HG02870 (cell line): ENCODE data around the gene NEIL3.

Experiments
- ATAC-seq: cut with Tn5 transposase; IDR thresholded peaks from one replicate; pipeline ENCODE4 v1.9.1; 2021; ENCODE audit warnings: mild to moderate bottlenecking, moderate library complexity; ENCODE audit not compliant: unreplicated experiment

NEIL3 gene

GRCh38 chr4:177408023-177408422 lies 98.3 kb downstream of the NEIL3 start:
- ATAC-seq: no peak

GRCh38 chr4:177410566-177410965 lies 100.9 kb downstream of the NEIL3 start:
- no peak for ATAC-seq

- ATAC-seq: no peak
These were observed 102.3 kb downstream of the NEIL3 start for GRCh38 chr4:177411996-177412395.
